Activated CD8-positive, alpha-beta memory T cell treated with anti-CD3 and anti-CD28 coated beads, Interleukin-2, amount 50 U/mL, for 4 hours (primary cell): ENCODE data around the gene P2RX6.
"Not testable (repeated sequence)": the region's sequence is repeated elsewhere in the genome, so short reads cannot be mapped to it uniquely, and the experiment has no call there.

Experiments used
- DNase-seq: peaks from one replicate; pipeline ENCODE4 v3.0.0-alpha.2; 2020

The P2RX6 gene

DNA sequence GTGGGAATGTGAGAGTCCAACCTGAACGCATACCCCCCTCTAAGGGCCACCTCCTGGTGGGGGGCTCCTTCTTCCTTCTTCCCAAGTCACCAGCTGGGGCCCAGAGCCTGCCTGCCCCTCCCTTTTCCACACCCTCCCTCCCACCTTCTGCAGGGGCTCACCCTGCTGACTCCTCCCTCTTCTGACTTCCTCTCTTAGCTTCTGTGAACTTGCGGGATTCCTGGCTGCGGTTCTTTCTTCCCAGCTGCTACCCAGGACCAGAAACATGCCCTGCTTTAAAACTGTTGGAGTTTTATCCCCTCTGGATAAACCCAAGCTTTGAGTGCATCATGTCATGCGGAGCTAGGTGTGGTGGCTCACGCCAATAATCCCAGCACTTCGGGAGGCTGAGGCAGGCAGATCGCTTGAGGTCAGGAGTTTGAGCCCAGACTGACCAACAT lies 40.9 kb downstream of the P2RX6 start:
- DNase-seq: no peak

DNA sequence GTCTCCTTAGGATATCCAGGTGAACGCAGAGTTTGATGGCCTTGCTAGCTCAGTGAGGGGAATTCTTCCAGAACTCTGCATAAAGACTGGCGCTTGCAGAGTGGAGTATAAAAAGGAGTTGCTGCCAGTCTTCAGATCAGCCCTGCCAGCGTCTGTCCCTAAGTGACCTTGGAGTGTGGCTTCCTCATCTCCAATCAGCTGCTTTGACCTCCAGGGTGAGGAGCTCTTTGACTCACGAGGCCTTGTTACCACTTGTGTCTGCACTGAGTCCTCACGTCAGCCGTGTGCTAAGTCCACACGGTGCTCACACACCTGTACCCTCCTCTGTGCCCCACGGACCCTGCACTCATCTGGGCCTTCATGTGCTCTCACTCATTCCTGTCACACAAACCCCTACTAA lies 45.4 kb downstream of the P2RX6 start:
- DNase-seq: not testable (repeated sequence)

DNA sequence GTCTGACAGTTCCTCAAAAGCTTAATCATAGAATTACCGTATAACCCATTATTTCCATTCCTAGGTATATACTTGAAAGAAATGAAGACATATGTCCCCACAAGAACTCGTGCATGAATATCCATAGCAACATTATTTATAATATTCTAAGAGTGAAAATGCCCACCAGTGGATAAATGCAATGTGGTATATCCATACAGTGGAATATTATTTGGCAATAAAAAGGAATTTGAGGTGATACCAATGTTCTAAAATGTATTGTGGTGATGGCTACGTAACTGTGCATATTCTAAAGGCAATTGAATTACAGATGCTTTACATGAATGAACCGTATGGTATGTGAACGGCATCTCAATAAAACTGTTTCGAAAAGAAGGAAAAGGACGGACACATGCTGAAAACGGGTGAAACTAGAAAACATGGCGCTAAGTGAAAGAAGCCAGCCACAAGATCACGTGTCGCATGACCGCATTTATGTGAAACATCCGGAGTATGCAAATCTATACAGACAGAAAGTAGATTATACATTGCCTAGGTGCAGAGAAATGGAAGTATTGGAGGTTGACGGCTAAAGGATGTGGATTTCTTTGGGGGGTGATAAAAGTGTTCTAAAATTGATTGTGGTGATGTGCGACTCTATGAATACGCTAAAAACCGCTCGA lies 46.8 kb downstream of the P2RX6 start:
- not testable (repeated sequence) for DNase-seq

DNA sequence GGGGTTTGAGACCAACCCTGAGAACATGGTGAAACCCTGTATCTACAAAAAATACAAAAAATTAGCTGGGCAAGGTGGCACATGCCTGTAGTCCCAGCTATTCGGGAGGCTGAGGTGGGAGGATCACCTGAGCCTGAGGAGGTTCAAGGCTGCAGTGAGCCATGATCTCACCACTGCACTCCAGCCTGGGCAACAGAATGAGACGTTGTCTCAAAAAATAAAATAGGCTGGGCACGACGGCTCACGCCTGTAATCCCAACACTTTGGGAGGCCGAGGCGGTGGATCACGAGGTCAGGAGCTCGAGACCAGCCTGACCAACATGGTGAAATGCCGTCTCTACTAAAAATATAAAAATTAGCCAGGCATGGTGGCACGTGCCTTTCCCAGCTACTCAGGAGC lies 49.5 kb downstream of the P2RX6 start:
- not testable (repeated sequence) for DNase-seq

DNA sequence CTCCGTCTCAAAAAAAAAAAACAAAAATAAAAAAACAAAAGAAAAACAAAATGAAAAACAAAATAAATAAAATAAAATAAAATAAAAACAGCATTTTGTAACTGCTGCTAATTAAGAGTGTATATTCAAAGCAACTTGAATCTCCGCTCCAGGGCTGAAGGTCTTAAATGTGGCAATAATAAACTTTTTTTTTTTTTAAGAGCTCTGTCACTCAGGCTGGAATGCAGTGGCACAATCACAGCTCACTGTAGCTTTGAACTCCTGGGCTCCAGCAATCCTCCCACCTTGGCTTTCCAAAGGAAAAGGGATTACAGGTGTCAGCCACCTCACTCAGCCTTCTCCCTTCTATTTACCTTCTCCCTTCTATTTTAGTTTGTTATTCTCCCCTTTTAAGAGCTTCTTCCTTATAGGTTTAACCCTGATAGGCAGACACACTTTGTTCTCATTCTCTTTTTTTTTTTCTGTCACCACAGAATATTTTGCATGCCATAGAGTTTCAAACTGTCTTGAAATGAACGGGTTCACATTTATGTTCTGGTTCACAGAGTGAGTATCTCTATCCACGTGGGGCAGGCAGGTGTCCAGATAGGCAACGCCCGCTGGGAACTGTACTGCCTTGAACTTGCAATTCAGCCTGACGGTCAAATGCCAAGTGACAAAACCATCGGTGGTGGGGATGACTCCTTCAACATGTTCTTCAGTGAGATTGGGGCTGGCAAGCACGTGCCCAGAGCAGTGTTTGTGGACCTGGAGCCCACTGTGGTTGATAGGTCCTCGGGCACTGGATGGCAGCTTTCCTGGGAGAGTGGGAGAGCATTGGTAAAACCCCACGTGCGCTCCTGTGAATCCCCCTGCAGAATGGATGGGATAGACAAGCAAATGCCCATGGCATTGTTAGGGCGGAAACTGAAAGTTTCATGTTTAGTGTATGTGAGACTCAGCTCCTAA lies 50.2 kb downstream of the P2RX6 start:
- no peak for DNase-seq

DNA sequence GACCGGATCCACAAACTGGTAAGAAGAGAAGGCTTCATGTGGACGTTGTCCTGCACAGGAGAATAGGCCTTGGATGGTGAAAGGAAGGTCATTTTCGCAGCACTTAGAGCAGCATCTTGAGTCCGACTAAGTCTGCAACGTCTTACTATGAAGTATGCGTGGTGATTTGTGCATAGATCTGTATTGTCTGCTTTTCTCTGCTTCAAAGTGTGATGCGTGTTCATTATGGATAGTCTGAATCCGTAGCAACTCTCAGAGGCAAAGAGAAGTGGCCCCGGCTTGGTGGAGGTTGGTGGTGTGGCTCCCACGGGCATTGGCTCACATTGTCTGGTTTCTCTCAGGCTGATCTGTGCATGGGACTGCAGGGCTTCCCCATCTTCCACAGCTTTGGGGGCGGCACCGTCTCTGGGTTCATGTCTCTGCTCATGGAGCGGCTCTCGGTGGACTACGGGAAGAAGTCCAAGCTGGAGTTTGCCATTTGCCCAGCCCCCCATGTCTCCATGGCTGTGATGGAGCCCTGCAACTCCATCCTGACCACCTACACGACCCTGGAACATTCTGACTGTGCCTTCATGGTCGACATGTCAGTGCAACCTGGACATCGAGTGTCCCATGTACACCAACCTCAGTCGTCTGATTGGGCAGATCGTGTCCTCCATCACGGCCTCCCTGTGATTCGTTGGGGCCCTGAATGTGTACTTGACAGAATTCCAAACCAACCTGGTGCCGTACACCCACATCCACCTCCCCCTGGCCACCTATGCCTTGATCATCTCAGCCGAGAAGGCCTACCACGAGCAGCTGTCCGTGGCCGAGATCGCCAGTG lies 52.3 kb downstream of the P2RX6 start:
- no peak for DNase-seq

DNA sequence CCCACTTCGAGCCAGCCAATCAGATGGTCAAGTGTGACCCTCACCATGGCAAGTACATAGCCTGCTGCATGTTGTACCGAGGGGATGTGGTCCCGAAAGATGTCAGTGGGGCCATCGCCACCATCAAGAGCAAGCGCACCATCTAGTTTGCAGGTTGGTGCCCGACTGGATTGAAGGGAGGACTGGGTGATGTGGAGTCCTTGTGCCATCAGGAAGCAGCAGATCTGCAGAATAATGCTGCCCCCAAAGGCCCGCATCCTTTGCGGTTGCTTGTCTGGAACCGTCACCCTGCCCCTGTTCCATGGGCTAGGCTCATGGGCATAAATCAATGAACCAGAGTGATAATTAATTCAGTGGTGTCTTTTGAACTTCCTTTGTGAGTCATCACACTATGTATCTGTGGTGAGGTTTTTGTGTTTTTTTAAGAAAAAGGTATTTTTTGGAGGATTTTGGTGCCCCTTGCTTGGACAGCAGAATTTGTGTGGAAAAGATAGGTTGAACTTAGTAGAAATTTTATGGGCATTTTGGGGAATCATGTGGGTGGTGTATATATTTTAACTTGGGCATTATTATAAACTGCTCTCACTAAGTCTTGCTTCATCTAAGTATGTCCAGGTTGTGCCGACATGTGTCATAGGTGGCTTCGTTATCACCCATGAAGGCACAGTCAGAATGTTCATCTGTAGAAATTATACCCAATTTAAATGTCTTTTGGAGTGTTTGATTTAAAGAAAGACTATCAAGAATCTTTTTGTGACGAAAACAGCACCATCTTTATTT lies 53.1 kb downstream of the P2RX6 start:
- DNase-seq: no peak

DNA sequence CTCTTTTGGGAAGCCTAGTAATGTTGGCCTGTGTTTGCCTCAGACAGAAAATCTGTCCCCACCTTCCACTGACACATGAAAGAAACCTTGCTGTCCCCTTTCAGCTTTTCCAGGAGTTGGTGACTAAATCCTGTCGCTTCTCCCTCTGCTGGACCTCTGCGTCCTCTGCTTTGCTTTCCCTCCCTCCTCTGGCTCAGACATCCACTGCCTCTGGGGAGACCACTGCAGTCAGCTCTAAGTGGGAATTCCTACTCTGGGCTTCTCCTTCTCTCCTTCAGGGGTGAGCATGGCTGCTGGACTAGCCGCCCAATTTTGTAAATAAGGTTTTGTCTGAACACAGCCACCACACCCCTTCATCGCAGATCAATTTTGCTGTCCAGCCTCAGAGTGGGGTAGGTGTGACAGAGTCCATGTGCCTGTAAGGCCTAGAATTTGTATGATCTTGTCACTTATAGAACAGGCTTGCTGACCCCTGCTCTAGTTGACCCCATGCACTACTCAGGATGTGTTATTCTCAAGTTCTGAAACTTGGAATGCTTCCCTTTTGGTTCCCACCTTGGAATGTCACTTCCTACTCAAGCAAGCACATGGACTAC lies 53.8 kb downstream of the P2RX6 start:
- DNase-seq: no peak

DNA sequence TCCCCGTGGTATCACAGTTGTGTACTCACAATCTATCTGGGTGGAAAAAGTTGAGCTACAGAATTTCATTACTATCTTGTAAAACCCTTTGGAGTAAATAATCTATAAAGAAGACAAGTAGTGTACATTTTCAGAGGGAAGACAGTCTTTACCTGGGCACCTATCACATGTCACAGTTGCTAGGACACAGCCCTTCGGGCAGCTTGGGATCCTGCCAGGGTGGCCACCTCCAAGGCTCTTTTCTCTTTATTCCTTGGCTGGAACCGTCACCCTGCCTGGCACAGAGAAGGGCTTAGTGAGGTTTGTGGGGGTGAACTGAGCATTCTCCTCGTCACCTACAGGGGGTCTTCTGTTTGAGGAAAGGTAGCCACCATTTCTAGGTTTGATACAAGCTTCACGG lies 54.4 kb downstream of the P2RX6 start:
- DNase-seq: no peak

DNA sequence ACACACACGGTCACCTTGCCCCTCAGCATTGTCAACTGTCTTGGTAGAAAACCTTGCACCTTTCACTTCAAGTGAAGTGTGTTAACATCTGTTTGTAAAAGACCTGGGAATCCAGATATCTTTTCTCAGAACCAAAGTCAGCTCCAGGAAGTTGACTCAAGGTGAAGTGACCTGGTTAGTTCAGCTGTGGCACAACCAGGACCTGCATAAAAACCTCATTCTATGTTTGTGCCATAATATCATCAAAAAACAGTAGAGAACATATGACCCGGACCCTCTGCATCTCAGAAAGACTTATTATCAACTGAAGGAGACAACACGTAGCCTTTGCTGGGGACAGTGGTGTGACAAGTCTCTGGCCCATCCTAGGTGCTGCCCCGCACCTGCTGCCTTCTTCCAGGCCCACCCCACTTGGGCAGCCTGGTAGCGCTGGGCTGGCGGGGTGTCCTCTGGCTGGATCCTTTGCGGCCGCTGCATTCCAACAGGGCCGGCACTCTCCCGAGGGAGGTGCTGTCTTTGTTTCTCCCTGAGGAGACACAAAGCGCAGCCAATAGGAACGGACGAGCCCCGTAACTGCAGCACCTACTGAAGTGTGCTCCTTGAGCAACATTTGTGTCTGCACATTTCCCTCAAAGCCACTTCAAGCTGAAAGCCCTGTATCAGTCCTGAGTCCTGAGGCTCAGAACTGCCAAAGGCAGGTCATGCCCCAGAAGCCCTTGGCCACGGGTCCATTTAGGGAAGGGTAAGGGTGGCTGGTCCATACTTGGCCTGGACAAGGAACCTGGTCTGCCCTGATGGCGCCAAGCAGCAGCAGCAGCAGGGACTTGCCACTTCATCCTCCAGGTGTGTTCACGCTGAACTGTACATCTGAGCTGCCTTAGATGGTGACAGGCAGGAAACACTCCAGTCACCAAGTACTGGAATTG lies 56.0 kb downstream of the P2RX6 start:
- no peak for DNase-seq

DNA sequence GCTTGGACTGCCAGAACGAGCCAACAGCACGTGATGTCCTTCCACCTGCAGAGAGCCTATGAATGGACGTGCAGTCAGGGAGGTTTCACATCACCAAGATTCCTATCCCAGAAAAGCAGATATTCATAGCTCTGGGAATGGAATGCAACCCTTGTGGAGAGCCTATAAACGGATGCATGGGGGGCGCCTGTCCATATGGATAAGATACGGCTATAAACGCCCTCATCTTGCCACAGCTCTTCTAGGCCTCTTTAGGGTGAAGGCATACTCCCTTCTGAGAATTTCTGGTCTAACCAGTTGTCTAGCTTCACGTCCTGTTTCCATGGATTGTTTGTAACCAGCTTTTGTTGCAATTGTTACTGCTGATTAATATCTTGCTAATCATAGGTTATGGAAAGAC lies 56.8 kb downstream of the P2RX6 start:
- DNase-seq: not testable (repeated sequence)

DNA sequence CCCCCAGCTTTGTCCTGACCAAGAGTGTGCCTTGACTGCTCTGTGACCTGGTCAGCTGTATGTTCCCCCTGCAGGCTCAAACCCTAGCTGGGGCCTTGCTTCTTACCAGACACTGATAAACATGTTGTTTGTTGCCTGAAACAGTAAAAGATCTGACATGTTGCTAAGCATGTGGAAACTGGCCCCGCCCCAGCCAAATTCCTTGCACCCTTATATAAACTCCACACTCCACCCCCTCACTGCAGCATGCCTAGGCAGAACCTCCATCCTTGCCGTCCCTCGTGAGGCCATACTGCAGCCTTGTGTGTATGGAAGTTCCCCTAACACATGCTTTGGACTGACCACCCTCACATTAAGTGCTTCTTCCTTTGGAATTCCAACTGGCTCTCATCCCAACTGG lies 58.1 kb downstream of the P2RX6 start:
- no peak for DNase-seq

DNA sequence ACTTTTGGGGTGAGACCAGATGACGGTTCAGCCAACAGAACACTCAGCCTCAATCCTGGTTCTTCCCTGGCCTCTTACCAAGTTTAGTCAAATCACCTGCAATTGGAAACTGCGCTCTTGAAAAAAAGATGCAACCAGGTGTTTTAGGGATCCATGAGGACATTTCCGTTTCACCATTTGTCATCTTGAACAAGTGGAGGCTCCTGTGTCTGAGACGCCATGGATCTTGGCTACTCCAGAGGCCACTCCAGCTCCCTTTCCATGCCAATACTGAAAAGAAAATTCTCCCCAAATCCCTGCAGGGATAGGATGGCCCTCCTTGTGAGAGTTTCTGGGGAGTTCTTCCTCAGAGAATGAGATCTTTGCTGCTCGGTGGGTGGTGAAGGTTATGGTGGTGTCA lies 58.5 kb downstream of the P2RX6 start:
- no peak for DNase-seq

DNA sequence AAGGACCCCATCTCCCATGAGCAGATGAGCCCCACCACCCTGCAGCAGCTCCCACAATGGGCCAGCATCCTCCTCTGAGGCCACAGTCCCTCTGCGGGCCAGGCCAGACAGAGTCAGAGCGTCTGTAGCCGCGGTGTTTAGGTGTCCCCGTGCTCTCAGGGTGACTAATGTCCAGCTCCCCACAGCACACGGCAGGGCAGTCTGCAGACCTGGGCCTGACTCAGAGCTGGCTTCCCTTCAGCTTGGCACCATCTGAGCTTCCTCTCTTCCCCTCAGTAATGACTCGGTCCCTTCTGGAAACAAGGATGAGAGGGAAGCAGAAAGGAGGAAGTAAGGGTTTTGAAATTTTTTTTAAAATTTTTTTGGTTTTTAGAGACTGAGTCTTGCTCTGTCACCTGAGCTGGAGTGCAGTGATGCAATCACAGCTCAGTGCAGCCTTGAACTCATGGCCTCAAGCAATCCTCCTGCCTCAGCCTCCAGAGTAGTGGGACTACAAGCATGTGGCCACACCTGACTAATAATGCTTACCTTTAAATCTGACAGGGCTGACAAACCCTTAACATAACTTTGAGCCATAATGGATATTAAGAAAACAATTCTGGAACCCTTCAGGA lies 59.2 kb downstream of the P2RX6 start:
- DNase-seq: no peak

DNA sequence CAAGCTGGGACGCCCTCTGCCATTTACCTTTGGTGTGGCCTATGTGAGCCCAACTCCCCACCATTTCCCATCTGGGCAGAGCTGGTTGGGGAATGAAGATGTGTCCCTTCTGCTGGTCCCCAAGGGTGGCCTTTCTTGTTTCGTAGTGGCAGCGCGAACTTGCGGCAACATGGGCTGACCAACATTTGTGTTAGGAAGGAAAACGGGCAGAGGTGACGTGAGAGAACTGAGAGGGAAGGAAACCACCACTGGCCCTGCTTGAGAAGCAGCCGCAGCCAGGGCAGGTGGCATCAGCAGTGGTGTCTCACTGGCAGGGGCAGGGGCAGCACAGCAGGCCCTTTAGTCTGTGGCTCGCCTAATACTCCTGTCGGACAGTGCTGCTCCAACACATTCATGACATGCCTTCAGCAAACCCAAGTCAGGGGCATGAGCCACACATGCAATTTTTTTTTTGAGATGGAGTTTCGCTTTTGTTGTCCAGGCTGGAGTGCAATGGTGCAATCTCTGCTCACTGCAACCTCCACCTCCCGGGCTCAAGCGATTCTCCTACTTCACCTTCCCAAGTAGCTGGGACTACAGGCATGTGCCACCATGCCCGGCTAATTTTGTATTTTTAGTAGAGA lies 60.7 kb downstream of the P2RX6 start:
- no peak for DNase-seq

DNA sequence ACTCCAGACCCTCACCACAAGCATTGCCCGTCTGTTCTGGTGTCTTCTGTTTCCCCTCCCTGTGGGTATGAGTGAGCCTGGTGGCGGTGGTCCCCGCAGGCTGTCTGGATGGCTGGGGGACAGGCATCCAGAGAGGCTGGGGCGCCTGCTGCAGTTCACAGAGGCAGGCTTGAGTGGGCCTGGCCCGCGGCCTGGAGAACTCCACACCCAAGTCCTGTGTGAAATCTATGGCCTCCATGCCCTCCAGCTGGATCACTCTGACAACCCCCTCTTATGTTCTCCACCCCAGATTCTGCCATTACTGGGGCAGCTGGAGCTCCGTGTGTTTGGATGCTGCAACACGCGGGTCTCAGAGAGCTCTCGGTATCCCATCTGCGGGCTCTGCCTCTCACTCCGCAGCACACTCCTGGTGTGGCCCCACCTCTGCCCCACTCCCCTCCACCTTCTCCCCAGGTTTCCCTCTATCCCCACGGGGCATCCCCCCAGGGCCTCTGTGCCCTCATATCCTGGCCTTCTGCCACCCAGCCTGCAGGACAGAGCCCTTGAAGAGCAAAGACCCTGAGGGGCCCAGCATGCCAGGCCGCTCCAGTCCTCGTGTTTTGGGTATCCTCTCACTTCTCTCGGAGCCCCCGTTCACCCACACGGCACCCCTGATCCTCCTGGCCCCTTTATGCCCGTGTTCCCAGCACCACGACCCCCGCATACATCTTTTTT lies 62.1 kb downstream of the P2RX6 start:
- DNase-seq: no peak
